Astrocyte of the cerebellum (primary cell): ENCODE results near the gene ANO3.

Experiments used
- DNase-seq: peaks from one replicate; pipeline ENCODE4 v3.0.0-alpha.2; 2011; ENCODE audit warnings: low read depth
- H3K4me3 ChIP-seq: 2 replicates; pipeline ENCODE4 v1.5.1; 2011; ENCODE audit warnings: mild to moderate bottlenecking, low read depth, low read length, moderate library complexity
- in situ Hi-C: cut with HindIII; loops from 2 replicates; pipeline ENCODE4 v1.10.0; 2017; ENCODE audit warnings: low sequenced_read_pairs
- TF ChIP-seq, protein P1 (sequence below): IDR thresholded peaks from 2 replicates; pipeline ENCODE4 v1.5.1; 2012; ENCODE audit warnings: low read length, low read depth, moderate library complexity, mild to moderate bottlenecking; ENCODE audit errors: missing control alignments

Gene ANO3

DNA sequence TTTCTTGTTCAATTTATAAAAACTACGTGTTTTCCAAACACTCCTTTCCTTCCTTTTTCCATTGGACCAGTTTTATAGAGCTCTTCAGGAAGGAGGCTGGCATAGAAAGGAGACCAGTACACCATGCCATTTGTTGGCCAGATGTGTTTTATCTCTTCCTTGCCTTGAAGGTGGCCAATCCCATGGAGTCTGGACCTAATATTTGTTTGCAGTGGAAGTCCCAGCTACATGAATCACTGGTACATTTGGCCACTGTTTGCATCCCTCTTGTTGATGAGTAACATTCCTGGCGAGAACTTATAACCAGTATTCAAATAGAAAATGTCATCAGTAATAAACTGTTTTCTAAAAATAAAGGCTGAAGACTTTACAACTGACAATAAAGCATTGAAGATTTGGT lies 110.2 kb downstream of the ANO3 start:
- in situ Hi-C loops, result no loop called here
- TF ChIP-seq, protein P1, sequence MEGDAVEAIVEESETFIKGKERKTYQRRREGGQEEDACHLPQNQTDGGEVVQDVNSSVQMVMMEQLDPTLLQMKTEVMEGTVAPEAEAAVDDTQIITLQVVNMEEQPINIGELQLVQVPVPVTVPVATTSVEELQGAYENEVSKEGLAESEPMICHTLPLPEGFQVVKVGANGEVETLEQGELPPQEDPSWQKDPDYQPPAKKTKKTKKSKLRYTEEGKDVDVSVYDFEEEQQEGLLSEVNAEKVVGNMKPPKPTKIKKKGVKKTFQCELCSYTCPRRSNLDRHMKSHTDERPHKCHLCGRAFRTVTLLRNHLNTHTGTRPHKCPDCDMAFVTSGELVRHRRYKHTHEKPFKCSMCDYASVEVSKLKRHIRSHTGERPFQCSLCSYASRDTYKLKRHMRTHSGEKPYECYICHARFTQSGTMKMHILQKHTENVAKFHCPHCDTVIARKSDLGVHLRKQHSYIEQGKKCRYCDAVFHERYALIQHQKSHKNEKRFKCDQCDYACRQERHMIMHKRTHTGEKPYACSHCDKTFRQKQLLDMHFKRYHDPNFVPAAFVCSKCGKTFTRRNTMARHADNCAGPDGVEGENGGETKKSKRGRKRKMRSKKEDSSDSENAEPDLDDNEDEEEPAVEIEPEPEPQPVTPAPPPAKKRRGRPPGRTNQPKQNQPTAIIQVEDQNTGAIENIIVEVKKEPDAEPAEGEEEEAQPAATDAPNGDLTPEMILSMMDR, result no peak
- H3K4me3 ChIP-seq, result no peak overlapping the region
- DNase-seq, result peak; percentile 6

DNA sequence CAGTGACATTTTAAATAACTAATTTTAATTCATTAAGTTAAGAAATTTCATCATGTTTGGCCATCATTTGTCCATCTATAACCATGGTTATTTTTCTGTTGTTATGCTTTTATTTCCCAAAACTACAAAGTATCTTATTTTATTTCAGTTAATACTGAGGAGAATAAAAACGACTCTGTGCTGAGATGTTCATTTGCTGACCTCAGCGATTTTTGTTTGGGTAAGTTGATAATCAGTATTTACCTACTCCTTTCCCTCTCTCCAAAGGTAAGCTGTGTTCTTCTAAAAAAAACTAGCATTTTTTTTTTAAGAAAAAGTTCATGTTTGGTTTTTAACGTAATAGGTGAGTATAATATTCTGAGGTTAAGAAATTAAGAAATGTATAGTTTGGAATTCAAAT lies 111.7 kb downstream of the ANO3 start:
- TF ChIP-seq, protein P1, result no peak
- in situ Hi-C loops, result no loop called here
- DNase-seq, result no peak
- no peak overlapping the region for H3K4me3 ChIP-seq

GRCh38 chr11:26457636-26458035 lies 125.7 kb downstream of the ANO3 start:
- DNase-seq, result no peak
- in situ Hi-C loops, result no loop called here
- H3K4me3 ChIP-seq, result no peak overlapping the region
- TF ChIP-seq, protein P1, result no peak

DNA sequence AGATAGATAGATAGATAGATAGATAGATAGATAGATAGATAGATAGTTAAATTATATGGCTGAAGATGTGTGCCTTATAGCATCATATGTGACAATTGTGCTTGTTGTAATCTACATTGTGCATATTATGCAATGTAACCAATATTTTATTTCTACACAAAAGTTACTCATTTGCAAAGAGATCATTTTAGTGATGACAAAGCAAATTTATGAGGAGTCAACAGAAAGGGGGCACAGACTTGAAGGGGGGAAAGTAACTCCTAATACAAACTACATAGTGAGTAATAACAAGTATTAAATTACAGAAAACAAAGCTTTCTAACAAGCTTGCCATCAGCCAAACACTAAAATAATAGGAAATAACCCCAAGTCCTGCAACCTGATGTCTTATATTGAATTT lies 133.3 kb downstream of the ANO3 start:
- no peak for DNase-seq
- TF ChIP-seq, protein P1, result no peak
- in situ Hi-C loops, result no loop called here

DNA sequence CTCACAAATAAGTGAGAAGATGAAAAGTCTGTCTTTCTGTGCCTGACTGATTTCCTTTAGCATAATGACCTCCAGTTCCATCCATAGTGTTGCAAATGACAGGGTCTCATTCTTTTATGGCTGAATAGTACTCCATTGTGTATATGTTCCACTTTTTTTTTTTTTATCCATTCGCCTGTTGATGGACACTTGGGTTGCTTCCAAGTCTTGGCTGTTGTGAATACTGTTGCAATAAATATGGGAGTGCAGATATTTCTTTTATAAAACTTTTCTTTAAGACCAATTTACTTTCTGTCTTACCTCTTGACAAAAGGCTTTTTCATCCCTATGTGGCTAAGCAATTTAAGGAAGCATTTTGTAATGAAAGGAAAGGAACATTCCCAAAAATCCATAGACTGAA lies 135.6 kb downstream of the ANO3 start:
- DNase-seq, result no peak
- in situ Hi-C loops, result no loop called here
- no peak overlapping the region for H3K4me3 ChIP-seq
- TF ChIP-seq, protein P1, result no peak

More for the DNA sequence above, 133.3 kb downstream of the ANO3 start:
- no peak overlapping the region for H3K4me3 ChIP-seq

GRCh38 chr11:26470992-26471391 lies 139.1 kb downstream of the ANO3 start:
- TF ChIP-seq, protein P1, result no peak
- in situ Hi-C loops, result no loop called here
- DNase-seq, result no peak
- H3K4me3 ChIP-seq, result no peak overlapping the region
